Mammary epithelial cell (primary cell): ENCODE results near the gene RIOK2.

ENCODE experiments used
- EZH2 ChIP-seq: IDR thresholded peaks from 2 replicates; pipeline ENCODE4 v1.6.1; 2012; ENCODE audit warnings: low read length, inconsistent platforms, borderline replicate concordance
- TF ChIP-seq, protein P1 (sequence below), 2 donors: IDR thresholded peaks in 1 of 2; conservative IDR thresholded peaks in 1 of 2; 2 replicates each; pipeline ENCODE4 v1.5.1; 2011 to 2012; ENCODE audit warnings: inconsistent platforms in 2 of 2, low read length in 2 of 2, mild to moderate bottlenecking in 2 of 2, control low read depth in 1 of 2, low read depth in 1 of 2; ENCODE audit not compliant: insufficient read depth in 1 of 2; ENCODE audit errors: extremely low read depth in 1 of 2

DNA sequence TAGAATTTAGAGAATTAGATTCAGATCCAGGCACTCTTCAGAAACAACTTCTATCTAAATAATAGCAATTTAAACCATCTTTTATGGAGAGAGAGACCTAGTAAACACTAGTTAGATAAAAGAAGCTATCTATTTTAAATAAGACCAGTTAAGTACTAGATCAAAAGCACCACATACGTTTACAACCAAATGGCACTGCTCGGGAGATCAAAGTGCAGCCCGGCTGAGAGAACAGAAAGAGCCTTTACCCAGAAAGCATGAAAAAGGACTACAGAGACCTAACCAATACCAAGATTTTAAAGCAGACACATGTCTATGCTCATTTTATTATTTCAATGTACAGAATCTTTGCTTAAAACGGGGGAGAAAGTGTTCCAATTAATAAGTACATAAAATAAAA, 71.4 kb downstream of the RIOK2 start:
- TF ChIP-seq, protein P1, sequence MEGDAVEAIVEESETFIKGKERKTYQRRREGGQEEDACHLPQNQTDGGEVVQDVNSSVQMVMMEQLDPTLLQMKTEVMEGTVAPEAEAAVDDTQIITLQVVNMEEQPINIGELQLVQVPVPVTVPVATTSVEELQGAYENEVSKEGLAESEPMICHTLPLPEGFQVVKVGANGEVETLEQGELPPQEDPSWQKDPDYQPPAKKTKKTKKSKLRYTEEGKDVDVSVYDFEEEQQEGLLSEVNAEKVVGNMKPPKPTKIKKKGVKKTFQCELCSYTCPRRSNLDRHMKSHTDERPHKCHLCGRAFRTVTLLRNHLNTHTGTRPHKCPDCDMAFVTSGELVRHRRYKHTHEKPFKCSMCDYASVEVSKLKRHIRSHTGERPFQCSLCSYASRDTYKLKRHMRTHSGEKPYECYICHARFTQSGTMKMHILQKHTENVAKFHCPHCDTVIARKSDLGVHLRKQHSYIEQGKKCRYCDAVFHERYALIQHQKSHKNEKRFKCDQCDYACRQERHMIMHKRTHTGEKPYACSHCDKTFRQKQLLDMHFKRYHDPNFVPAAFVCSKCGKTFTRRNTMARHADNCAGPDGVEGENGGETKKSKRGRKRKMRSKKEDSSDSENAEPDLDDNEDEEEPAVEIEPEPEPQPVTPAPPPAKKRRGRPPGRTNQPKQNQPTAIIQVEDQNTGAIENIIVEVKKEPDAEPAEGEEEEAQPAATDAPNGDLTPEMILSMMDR (conservative IDR thresholded peaks at IDR 0.05 in 1 of 2, IDR thresholded peaks at IDR 0.05 in 1 of 2; ENCODE audit: extremely low read depth in 1 of 2, insufficient read depth in 1 of 2, low read depth in 1 of 2, low read length in 2 of 2): no peak
- no peak for TF ChIP-seq EZH2
